ENCODE data around the gene GMFB. TPM values are rescaled to one million over a fixed set of nuclear protein-coding genes. Genes with fewer than 3 reads are reported as not detected.
A peak's percentile ranks its signal among the peaks of the same experiment; 100 is the strongest.
"Not testable (repeated sequence)": the region's sequence is repeated elsewhere in the genome, so short reads cannot be mapped to it uniquely, and the experiment has no call there.

The GMFB gene
- total RNA-seq, 2 experiments from 2014 or later = 44.4 to 45.4 TPM

- Mint-ChIP-seq H3K4me3 (no peak overlapping the region), H3K27ac (peak overlapping the region; percentile 57), H3K36me3 (peaks cover 34% of the 10 kb centered on the region)
Observed at GRCh38 chr14:54483073-54483745, 5.6 kb downstream of the GMFB start.

GRCh38 chr14:54481695-54482094 is 7.1 kb downstream of the GMFB start:
- DNase-seq = no peak
- peaks cover 22% of the 10 kb centered on the region for H3K36me3 Mint-ChIP-seq
- H3K4me1 Mint-ChIP-seq = peaks cover 47% of the 10 kb centered on the region

More at GRCh38 chr14:54483073-54483745, 5.6 kb downstream of the GMFB start:
- H3K4me1 Mint-ChIP-seq = peaks cover 51% of the 10 kb centered on the region
- DNase-seq = no peak
- no peaks in the 10 kb centered on the region for H3K9me3 Mint-ChIP-seq
- H3K27me3 Mint-ChIP-seq = no peaks in the 10 kb centered on the region

GRCh38 chr14:54480830-54481562 is 7.8 kb downstream of the GMFB start:
- H3K27ac Mint-ChIP-seq = no peak overlapping the region
- no peaks in the 10 kb centered on the region for H3K9me3 Mint-ChIP-seq
- no peak overlapping the region for H3K4me3 Mint-ChIP-seq
- peaks cover 21% of the 10 kb centered on the region for H3K36me3 Mint-ChIP-seq
- DNase-seq = no peak
- H3K27me3 Mint-ChIP-seq = no peaks in the 10 kb centered on the region
- H3K4me1 Mint-ChIP-seq = peaks cover 45% of the 10 kb centered on the region

More at GRCh38 chr14:54481695-54482094, 7.1 kb downstream of the GMFB start:
- Mint-ChIP-seq H3K4me3 (no peak overlapping the region), H3K9me3 (no peaks in the 10 kb centered on the region), H3K27me3 (no peaks in the 10 kb centered on the region), H3K27ac (no peak overlapping the region)

GRCh38 chr14:54478636-54479215 is 10.1 kb downstream of the GMFB start:
- Mint-ChIP-seq H3K27me3 (no peaks in the 10 kb centered on the region), H3K4me3 (no peak overlapping the region), H3K4me1 (peaks cover 25% of the 10 kb centered on the region), H3K9me3 (no peaks in the 10 kb centered on the region), H3K36me3 (peaks cover 17% of the 10 kb centered on the region), H3K27ac (no peak overlapping the region)
- DNase-seq = no peak

- no peak overlapping the region for H3K4me3 Mint-ChIP-seq
Observed at GRCh38 chr14:54475911-54476310, 12.9 kb downstream of the GMFB start.

GRCh38 chr14:54475187-54475899 is 13.4 kb downstream of the GMFB start:
- H3K4me3 Mint-ChIP-seq = no peak overlapping the region
- H3K4me1 Mint-ChIP-seq = peaks cover 12% of the 10 kb centered on the region
- DNase-seq = no peak
- H3K27ac Mint-ChIP-seq = no peak overlapping the region
- H3K27me3 Mint-ChIP-seq = no peaks in the 10 kb centered on the region
- peaks cover 8% of the 10 kb centered on the region for H3K36me3 Mint-ChIP-seq
- H3K9me3 Mint-ChIP-seq = no peaks in the 10 kb centered on the region

More at GRCh38 chr14:54475911-54476310, 12.9 kb downstream of the GMFB start:
- Mint-ChIP-seq H3K27me3 (no peaks in the 10 kb centered on the region), H3K36me3 (peaks cover 6% of the 10 kb centered on the region), H3K4me1 (peaks cover 12% of the 10 kb centered on the region), H3K27ac (no peak overlapping the region), H3K9me3 (no peaks in the 10 kb centered on the region)
- DNase-seq = no peak

- Mint-ChIP-seq H3K27ac (no peak overlapping the region), H3K27me3 (no peaks in the 10 kb centered on the region), H3K9me3 (no peaks in the 10 kb centered on the region), H3K4me1 (peaks cover 12% of the 10 kb centered on the region), H3K36me3 (peaks cover 9% of the 10 kb centered on the region), H3K4me3 (no peak overlapping the region)
- no peak for DNase-seq
Observed at GRCh38 chr14:54474232-54474793, 14.5 kb downstream of the GMFB start.

GRCh38 chr14:54472315-54472714 is 16.5 kb downstream of the GMFB start:
- Mint-ChIP-seq H3K36me3 (peaks cover 19% of the 10 kb centered on the region), H3K27ac (no peak overlapping the region), H3K9me3 (peaks cover 8% of the 10 kb centered on the region), H3K4me1 (peaks cover 7% of the 10 kb centered on the region), H3K27me3 (no peaks in the 10 kb centered on the region), H3K4me3 (no peak overlapping the region)
- DNase-seq = no peak

- no peak overlapping the region for H3K4me3 Mint-ChIP-seq
- H3K27ac Mint-ChIP-seq = peak overlapping the region; percentile 26
- H3K27me3 Mint-ChIP-seq = no peaks in the 10 kb centered on the region
- peaks cover 4% of the 10 kb centered on the region for H3K4me1 Mint-ChIP-seq
- peaks cover 21% of the 10 kb centered on the region for H3K36me3 Mint-ChIP-seq
- no peak for DNase-seq
- H3K9me3 Mint-ChIP-seq = peaks cover 10% of the 10 kb centered on the region
Observed at GRCh38 chr14:54471641-54472040, 17.1 kb downstream of the GMFB start.

GRCh38 chr14:54470701-54471100 is 18.1 kb downstream of the GMFB start:
- Mint-ChIP-seq H3K4me1 (no peaks in the 10 kb centered on the region), H3K27ac (no peak overlapping the region), H3K4me3 (no peak overlapping the region), H3K36me3 (peaks cover 17% of the 10 kb centered on the region), H3K27me3 (no peaks in the 10 kb centered on the region), H3K9me3 (peaks cover 10% of the 10 kb centered on the region)
- no peak for DNase-seq

GRCh38 chr14:54467280-54467679 is 21.5 kb downstream of the GMFB start:
- Mint-ChIP-seq H3K4me3 (no peak overlapping the region), H3K36me3 (peaks cover 15% of the 10 kb centered on the region), H3K9me3 (peaks cover 10% of the 10 kb centered on the region), H3K27me3 (no peaks in the 10 kb centered on the region), H3K4me1 (peaks cover under 1% of the 10 kb centered on the region), H3K27ac (no peak overlapping the region)
- DNase-seq = no peak

GRCh38 chr14:54465654-54466053 is 23.1 kb downstream of the GMFB start:
- H3K9me3 Mint-ChIP-seq = peaks cover 10% of the 10 kb centered on the region
- peaks cover 6% of the 10 kb centered on the region for H3K4me1 Mint-ChIP-seq
- H3K27ac Mint-ChIP-seq = no peak overlapping the region
- no peaks in the 10 kb centered on the region for H3K27me3 Mint-ChIP-seq
- H3K36me3 Mint-ChIP-seq = peaks cover 15% of the 10 kb centered on the region
- no peak overlapping the region for H3K4me3 Mint-ChIP-seq
- no peak for DNase-seq

- Mint-ChIP-seq H3K4me3 (no peak overlapping the region), H3K4me1 (peaks cover 6% of the 10 kb centered on the region), H3K9me3 (peaks cover 2% of the 10 kb centered on the region), H3K36me3 (peaks cover 6% of the 10 kb centered on the region), H3K27me3 (no peaks in the 10 kb centered on the region), H3K27ac (no peak overlapping the region)
- DNase-seq = no peak
Observed at GRCh38 chr14:54462048-54462447, 26.7 kb downstream of the GMFB start.

GRCh38 chr14:54459106-54459505 is 29.7 kb downstream of the GMFB start:
- H3K27me3 Mint-ChIP-seq = no peaks in the 10 kb centered on the region
- DNase-seq = no peak
- peaks cover 6% of the 10 kb centered on the region for H3K4me1 Mint-ChIP-seq
- no peak overlapping the region for H3K4me3 Mint-ChIP-seq
- peaks cover 2% of the 10 kb centered on the region for H3K9me3 Mint-ChIP-seq
- H3K27ac Mint-ChIP-seq = no peak overlapping the region
- H3K36me3 Mint-ChIP-seq = peaks cover 6% of the 10 kb centered on the region

- not testable (repeated sequence) for H3K9me3 Mint-ChIP-seq, DNase-seq, H3K36me3 Mint-ChIP-seq
Observed at GRCh38 chr14:54458536-54458935, 30.2 kb downstream of the GMFB start.

More at GRCh38 chr14:54458536-54458935, 30.2 kb downstream of the GMFB start:
- not testable (repeated sequence) for H3K27ac Mint-ChIP-seq, H3K4me1 Mint-ChIP-seq, H3K27me3 Mint-ChIP-seq, H3K4me3 Mint-ChIP-seq

Data from activated naive CD8-positive, alpha-beta T cell treated with anti-CD3 and anti-CD28 coated beads for 36 hours (primary cell).